ENCODE data around the gene SYNDIG1.

SYNDIG1 gene

DNA sequence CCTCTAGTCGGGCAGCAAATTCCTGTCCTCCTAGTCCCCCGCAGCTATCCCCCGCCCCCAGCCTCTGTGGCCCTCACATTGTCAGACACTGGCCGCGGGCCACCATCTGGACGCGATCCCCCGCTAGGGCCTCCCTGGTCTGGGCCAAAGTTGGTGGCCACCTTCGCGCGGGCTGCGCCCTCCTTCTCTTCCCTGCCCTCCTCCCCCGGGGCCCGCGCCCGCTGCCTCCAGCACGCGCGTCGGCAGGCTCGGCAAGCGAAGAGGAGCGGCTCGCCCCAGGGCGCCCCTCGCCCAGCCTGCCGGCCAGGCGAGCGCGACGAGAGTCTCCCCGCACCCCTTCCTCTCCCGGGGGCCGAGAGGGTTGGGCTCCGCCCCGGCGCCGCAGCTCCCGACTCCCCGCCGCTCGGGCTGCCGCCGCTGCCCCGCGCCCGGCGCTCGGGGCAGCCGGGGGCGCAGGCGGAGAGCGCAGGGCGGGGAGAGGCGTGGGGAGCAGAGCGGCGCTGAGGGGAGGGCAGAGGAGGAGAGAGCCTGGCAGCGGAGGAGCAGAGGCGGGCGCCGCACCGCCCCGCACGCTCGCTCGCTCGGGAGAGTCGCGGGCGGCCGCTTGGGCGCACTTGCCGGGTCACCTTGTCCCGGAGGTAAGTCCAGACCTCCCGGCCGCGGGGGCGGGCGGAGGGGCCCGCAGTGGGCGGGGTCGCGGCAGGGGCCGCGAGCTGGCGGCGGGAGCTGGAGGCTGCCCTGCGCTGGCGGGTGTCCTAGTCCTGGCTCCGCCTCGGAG, at the start of gene SYNDIG1:
SYNDIG1 (plus strand) TSS at position 514 of the 778 bp plus-strand sequence. CDS start 73,469 bp downstream, outside the sequence.
- FAIRE-seq = no peak

DNA sequence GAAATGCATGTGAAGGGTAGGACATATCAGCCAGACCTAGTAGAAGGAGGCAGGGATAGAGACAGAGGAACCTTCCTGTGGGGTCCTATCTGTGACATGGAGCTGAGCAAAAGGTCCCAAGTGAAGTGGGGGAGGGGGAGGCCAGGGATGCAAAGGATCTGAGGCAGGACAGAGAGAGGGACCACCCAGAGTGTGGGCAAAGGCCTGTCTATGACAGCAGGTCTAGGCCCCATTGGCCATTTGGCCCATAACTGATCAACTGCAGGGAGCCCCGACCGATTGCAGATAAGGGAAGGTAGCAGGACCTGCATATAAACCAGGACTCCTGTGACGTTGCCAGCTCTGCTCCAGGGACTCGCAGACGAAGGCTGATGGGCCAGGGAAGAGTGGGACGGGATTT, 49.6 kb upstream of the SYNDIG1 start:
- no peak for FAIRE-seq

DNA sequence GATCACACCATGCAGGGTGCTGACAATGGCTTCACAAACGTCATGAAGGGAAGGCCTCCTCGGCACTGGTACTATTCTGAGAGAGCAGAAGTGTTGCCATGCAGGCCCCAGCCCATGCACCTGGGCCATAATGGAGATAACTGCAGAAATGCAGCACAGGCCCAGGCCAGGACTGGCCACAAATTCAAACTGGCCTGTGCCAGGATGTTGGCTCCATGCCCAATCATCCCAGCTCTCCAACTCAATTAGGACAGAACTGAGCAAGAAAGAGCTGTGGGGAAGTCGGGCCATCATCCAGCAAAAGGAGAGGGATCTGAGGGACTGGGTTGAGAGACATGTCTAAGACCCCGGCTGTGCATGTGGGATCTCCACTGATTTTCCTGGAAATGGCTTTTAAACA, 48.9 kb upstream of the SYNDIG1 start:
- FAIRE-seq = no peak

GRCh38 chr20:24421071-24421470, 48.4 kb upstream of the SYNDIG1 start:
- no peak for FAIRE-seq

DNA sequence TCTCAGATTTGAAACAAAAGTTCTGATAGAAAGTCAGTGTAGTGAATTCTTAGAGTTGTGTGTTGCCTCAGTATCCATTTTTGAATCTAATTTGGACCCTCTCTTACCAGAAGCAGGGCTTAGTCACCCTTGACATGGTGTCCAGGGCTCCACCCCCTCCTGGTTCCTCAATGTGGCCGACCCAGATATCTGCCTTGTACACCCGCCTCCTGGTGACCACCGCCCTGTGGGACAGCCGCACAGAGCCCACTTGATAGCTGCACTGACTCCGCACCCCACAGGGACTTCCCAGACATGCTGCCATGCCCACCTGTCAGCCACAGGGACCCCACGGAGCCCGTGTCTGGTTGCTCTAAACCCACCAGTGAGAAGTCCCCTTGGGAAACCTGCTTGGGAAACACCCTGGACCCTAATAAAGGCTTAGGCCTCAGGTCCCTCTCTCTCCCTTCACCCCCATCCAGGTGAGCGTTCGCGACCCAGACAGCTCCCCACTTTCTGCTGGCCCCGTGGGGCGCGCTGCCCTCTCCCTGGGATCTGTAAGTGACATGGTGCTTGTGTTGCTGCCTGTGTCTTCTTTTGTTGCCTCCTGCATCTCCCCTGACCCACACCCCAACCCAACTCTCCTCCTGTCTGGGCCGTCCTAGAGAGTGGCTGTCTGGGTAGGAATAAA, 47.2 kb upstream of the SYNDIG1 start:
- FAIRE-seq = no peak

DNA sequence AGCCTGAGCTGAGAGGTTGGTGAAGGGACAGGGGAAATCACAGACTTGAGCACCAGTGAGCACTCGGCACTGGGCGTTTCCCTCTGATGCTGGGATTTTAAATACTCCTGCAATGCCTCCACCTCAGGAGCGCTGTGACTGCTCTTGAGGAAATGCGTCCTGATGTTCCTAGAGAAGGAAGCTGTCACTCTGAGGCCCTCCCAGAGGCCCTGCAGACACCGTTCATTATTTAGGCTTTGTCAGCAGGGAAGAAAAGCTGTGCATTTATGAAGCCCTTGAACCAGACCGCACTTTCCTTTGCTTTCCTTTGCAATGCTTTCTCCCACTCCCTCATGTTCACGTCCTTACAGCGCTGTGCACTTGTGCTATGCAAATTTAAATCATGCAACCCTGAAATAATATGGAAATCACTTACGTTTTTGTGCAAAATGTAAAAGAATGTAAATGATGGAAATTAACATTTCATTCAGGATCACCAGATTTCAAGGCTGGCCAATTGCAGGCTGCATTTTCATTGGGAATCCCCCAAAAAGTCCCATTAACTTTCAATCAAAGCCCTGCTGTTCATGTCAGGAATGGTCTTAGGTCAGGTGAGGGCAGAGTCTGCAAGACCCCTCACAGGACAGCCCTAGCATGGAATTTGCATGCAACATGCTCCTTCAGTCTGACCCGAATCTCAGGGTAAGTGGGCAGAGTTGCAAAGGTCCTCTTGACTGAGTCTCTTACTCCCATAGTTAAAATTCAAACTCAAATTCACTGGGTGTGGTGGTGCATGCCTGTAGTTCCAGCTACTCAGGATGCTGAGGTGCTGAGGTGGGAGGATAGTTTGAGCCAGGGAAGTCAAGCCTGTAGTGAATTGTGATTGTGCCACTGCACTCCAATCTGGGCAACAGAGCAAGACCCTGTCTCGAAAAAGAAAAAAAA, 45.8 kb upstream of the SYNDIG1 start:
- FAIRE-seq = no peak

DNA sequence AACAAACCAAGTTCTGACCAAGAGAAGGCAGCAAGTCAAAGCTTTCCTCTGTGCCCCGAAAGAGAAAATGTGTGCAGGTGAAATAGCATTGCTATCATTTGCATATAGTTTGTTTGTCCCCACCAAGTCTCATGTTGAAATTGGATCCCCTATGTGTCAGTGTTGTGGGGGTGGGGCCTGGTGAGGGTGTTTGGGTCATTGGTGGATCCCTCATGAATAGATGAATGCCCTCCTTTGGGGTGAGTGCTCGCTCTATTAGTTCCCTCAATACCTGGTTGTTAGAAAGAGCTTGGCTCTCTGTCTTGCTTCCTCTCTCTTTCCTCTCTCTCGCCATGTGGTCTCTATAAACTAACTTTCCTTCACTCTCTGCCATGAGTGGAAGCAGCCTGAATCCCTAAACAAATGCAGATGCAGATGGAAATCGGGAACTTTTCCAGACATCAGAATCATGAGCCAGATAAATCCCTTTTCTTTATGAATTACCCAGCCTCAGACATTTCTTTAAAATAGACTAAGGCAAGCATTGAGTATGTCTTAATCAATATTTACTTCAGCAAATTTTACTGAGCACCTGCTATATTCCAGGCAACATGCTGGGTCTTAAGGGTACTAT, 43.8 kb upstream of the SYNDIG1 start:
- no peak for FAIRE-seq

GRCh38 chr20:24431279-24432045, 38.0 kb upstream of the SYNDIG1 start:
- FAIRE-seq = no peak

- no peak for FAIRE-seq
Measured at GRCh38 chr20:24432046-24432442, 37.4 kb upstream of the SYNDIG1 start.

- no peak for FAIRE-seq
Measured at GRCh38 chr20:24436160-24436559, 33.3 kb upstream of the SYNDIG1 start.

GRCh38 chr20:24437196-24438082, 32.0 kb upstream of the SYNDIG1 start:
- FAIRE-seq = no peak

DNA sequence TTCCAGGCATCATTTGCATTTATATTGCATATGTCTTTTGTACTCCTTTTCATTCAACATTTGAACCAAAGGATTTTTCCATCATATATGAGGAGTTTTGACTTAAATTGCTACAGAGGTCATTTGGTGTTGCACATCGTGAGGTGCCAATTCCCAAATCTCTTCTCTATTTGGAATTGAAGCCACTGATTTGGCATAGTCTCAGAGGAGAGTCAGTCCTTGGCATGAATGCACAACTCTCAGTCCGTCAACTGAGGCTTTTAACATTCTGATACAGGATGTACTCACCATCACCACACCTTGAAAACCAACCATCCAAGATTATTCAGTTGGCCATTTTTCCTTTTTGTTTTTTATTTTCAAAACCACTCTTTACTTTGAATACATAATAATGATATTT, 31.1 kb upstream of the SYNDIG1 start:
- no peak for FAIRE-seq

- FAIRE-seq = no peak
Measured at GRCh38 chr20:24439737-24440387, 29.6 kb upstream of the SYNDIG1 start.

- no peak for FAIRE-seq
Measured at GRCh38 chr20:24441661-24442060, 27.8 kb upstream of the SYNDIG1 start.

DNA sequence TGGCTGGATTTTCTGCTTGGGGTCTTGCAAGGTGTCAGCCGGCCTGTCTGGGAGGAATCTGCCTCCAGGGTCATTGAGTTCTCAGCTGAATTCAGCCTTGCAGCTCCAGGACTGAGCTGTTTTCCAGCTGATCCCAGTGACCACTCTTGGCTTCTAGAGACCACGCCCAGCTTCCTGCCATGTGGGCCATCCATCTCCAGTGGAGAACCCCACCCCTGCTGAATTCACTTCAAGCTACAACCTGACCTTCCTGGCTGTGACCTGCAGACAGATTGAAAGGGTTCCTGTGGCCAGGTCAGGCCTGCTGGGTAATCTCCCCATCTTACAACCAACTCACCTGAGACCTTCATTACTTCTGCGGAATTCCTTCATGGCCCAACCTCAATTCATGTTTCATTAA, 26.5 kb upstream of the SYNDIG1 start:
- no peak for FAIRE-seq

- FAIRE-seq = no peak
Measured at GRCh38 chr20:24443436-24443835, 26.0 kb upstream of the SYNDIG1 start.

DNA sequence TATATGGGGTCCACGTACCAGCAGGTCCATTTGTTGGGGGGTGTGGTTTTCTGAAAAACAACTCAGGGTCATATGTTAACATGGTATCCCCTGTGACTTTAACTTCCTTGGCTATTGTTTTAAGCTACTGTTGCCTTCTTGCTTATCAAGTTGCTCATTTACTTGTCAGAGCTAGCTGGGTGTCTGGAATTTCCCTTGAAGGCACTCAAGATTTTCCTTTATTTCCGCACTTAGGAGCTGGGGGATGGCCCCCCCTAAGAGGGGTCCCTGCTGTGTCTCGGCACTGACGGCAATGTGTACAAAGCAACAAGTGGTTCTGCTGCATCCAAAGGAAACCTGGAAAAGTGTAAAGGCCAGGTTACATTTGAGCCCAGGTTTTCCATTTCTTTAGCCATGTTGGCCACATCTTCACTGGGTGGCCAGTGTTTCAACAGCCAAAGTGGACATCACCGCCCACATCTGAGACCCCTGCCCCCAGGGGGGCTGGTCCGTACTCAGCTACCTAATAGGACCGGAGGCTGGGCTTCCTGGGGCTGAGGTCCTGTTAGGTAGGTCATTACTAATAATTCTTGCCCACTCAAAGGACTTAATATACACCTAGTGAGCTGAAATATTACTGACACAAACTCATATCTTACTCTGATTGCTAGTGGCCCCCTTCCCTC, 24.8 kb upstream of the SYNDIG1 start:
- FAIRE-seq = no peak

DNA sequence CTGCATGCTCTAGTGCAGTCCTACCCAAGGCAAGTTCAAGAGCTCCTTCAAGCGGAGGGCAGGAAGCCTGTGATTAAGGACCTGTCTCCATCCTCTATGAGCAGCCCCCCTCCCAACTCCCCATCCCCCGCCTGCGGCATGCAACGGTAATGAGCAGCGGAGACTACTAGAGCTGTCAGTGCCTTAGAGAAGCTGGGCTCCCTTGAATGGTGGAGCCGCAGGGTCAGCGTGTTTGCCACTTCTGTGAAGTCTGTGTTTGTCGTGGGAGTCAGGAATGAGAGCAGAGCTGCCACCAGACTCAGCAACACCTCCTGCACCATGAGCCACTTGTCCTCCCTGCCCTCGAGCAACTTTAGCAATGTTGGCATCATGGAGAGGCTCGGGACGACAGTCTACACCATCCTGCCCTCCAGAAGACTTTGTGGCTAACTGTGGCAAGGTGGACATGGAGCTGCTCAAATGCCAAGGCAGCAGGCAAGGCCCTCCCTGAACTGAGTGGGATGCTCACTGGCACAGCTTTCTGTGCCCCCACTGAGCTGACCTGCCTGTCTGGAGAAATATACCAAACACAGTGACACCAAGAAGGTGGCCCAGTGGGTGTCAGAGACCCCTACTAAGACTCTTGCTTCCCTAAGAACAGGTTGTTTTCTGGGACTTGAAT, 23.8 kb upstream of the SYNDIG1 start:
- FAIRE-seq = no peak

DNA sequence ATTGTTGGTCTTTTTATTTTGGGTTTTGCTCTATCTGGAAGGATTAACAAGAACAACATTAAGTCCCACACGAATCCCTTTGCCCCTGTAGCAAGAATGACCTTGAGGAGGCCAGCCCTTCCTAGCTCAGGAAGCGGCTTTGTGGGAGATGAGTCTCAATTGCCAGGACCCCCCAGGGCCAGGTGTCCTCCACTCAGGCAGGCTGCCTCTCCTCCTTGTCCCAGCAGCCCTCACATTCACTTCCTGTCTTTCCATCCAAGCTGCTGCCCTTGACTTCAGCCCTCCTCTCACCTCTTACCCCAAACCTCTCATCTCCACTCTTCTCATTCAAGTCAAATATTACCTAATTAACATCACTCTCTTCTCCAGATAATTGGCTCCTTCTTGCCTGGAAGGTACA, 22.6 kb upstream of the SYNDIG1 start:
- FAIRE-seq = no peak

Data from G401.6 (cell line).